K562 (cell line): ENCODE measurements around the gene DDX20. TPM values are rescaled to one million over a fixed set of nuclear protein-coding genes. Genes with fewer than 3 reads are reported as not detected.

ENCODE experiments used
- ATAC-seq: fragments of 200-7000 bp; cut with Tn5 transposase; 3 replicates; pipeline ENCODE4 v1.9.1; 2020; ENCODE audit warnings: moderate library complexity
- BruUV-seq: library from RNA; stranded (reverse); fragments of 400-500 nt; replicated peaks from 2 replicates; lab custom pipeline; 2021; lab: Mats Ljungman, UMichigan
- CTCF ChIA-PET: fragments of 300-600 bp; formaldehyde crosslinking; extraction: SDS; loops from one replicate; lab custom pipeline; 2021; ENCODE audit warnings: low intra/inter-chr PET ratio; lab: Yijun Ruan, JAX
- POLR2A ChIA-PET: fragments of 300-600, 350-650 bp; sonication (Branson Sonifier 250); formaldehyde crosslinking; extraction: SDS; loops from one replicate; lab custom pipeline; 2021; ENCODE audit warnings: antibody characterized with exemption, inconsistent platforms; lab: Yijun Ruan, JAX
- DNase-seq, 4 experiments: peaks; one replicate each; pipeline versions ENCODE4 v3.0.0 to v3.0.0-alpha.2; 2011 to 2018; ENCODE audit warnings: low spot score in 3 of 4, mixed read lengths in 3 of 4; ENCODE audit errors: extremely low read depth in 1 of 4
- FAIRE-seq: peaks from 2 replicates; lab custom pipeline; 2011; peaks lifted over from hg19 to GRCh38; lab: Jason Lieb, UNC
- H2AFZ ChIP-seq: 2 replicates; pipeline ENCODE4 v1.6.0; 2011; ENCODE audit warnings: low read depth, low read length, control low read depth, inconsistent platforms
- H3K27ac ChIP-seq: fragments of 200-600 bp; 3 replicates; pipeline ENCODE4 v1.8.0; 2011; ENCODE audit warnings: low read depth, mild to moderate bottlenecking, control low read depth, inconsistent platforms, low read length, moderate library complexity, mixed read lengths; ENCODE audit errors: extremely low read depth
- H3K27me3 ChIP-seq, 2 experiments: fragments of 300-600 bp in 1 of 2; 2 replicates in 1 of 2; 3 replicates in 1 of 2; pipeline versions ENCODE4 v1.6.0 to v1.8.0; 2011; ENCODE audit warnings: inconsistent platforms in 2 of 2, low read length in 2 of 2, mild to moderate bottlenecking in 1 of 2, mixed read lengths in 1 of 2, moderate library complexity in 1 of 2; ENCODE audit not compliant: control insufficient read depth in 2 of 2, insufficient read depth in 2 of 2
- H3K36me3 ChIP-seq: fragments of 300-600 bp; 3 replicates; pipeline ENCODE4 v1.8.0; 2011; ENCODE audit warnings: mild to moderate bottlenecking, low read length, inconsistent platforms; ENCODE audit not compliant: control insufficient read depth, insufficient read depth
- H3K4me1 ChIP-seq, 2 experiments: fragments of 200-600 bp in 1 of 2; replicated peaks in 1 of 2; 2 replicates in 1 of 2; 3 replicates in 1 of 2; pipeline versions ENCODE4 v1.5.1 to v1.8.0; 2011; ENCODE audit warnings: inconsistent platforms in 2 of 2, low read length in 2 of 2, mild to moderate bottlenecking in 1 of 2, mixed read lengths in 1 of 2, moderate library complexity in 1 of 2; ENCODE audit not compliant: control insufficient read depth in 2 of 2, insufficient read depth in 2 of 2
- H3K4me2 ChIP-seq: 2 replicates; pipeline ENCODE4 v1.6.1; 2011; ENCODE audit warnings: low read length, control low read depth, inconsistent platforms, mixed read lengths; ENCODE audit not compliant: insufficient read depth
- H3K4me3 ChIP-seq: fragments of 200-600 bp; sonication (generic), shearing (Covaris generic); 2 replicates; pipeline ENCODE4 v1.5.1; 2016; ENCODE audit warnings: control low read depth, inconsistent platforms
- H3K79me2 ChIP-seq: fragments of 200-600 bp; 3 replicates; pipeline ENCODE4 v1.8.0; 2011; ENCODE audit warnings: low read length, inconsistent platforms; ENCODE audit not compliant: control insufficient read depth, insufficient read depth
- H3K9ac ChIP-seq, 2 experiments: 2 replicates each; pipeline versions ENCODE4 v1.6.0 to v1.6.1; 2011; ENCODE audit warnings: low read depth in 2 of 2, low read length in 2 of 2, control low read depth in 1 of 2, inconsistent platforms in 1 of 2, mild to moderate bottlenecking in 1 of 2, mixed read lengths in 1 of 2; ENCODE audit not compliant: insufficient read depth in 1 of 2
- H3K9me1 ChIP-seq: one replicate; pipeline ENCODE4 v1.6.0; 2011; ENCODE audit warnings: inconsistent platforms, mild to moderate bottlenecking, low read length, moderate library complexity; ENCODE audit not compliant: control insufficient read depth, insufficient read depth
- H3K9me3 ChIP-seq: replicated peaks from 2 replicates; pipeline ENCODE4 v1.5.1; 2011; ENCODE audit warnings: low read depth, low read length, inconsistent platforms; ENCODE audit not compliant: control insufficient read depth, insufficient read depth
- H4K20me1 ChIP-seq: replicated peaks from 2 replicates; pipeline ENCODE4 v1.6.1; 2011; ENCODE audit warnings: low read length, inconsistent platforms, mixed read lengths; ENCODE audit not compliant: control insufficient read depth, insufficient read depth
- FOSL1 ChIP-seq: fragments of 200-800 bp; sonication (Bioruptor generic); conservative IDR thresholded peaks from 2 replicates; pipeline ENCODE4 v1.6.1; 2016; ENCODE audit warnings: missing genetic modification characterization, missing compliant biosample characterization
- L3MBTL2 ChIP-seq: fragments of 450-650 bp; IDR thresholded peaks from 2 replicates; pipeline ENCODE4 v1.6.1; 2016; ENCODE audit warnings: mild to moderate bottlenecking, moderate library complexity
- PCBP2 ChIP-seq: fragments of 200-400 bp; formaldehyde crosslinking; IDR thresholded peaks from 2 replicates; pipeline ENCODE4 v1.6.1; 2018; ENCODE audit warnings: low read length, low read depth, mild to moderate bottlenecking, moderate library complexity; ENCODE audit not compliant: poor library complexity, severe bottlenecking
- ZNF76 ChIP-seq: fragments of 250-450 bp; sonication (Bioruptor Pico); IDR thresholded peaks from 2 replicates; pipeline ENCODE4 v1.4.0; 2020; ENCODE audit warnings: mild to moderate bottlenecking, moderate library complexity, borderline replicate concordance
- WGBS: fragments of 100-300 bp; shearing (Covaris generic); methylation state at CpG from one replicate; pipeline ENCODE4 v1.1.6; 2016; ENCODE audit warnings: low coverage, mixed read lengths; ENCODE audit not compliant: insufficient coverage; ENCODE audit errors: missing lambda C conversion rate; 5-methylcytosine and 5-hydroxymethylcytosine counted together
- in situ Hi-C: fragments of 300-500 bp; cut with MboI; formaldehyde crosslinking; loops from 4 replicates; pipeline ENCODE4 v1.15.0; 2018; ENCODE audit warnings: inconsistent platforms, mixed read lengths
- intact Hi-C: fragments of 100-400 bp; cut with micrococcal nuclease; formaldehyde crosslinking; loops from 2 replicates; pipeline ENCODE4 v1.14.2; 2022
- polyA plus RNA-seq, 8 experiments: library from polyadenylated mRNA; depleted of rRNA in 4 of 8; stranded (reverse) in 5 of 8; unstranded in 3 of 8; fragments of >200 nt; fragmentation: Nextera tagmentation in 2 of 8; fragmentation: Illumina TruSeq in 1 of 8; extraction: Ambion mirVana in 2 of 8; extraction: Trizol in 1 of 8; gene quantifications; 2 replicates each; pipeline versions ENCODE4 v1.2.1 to v1.2.3, GENCODE V29; 2011 to 2014; ENCODE audit warnings: inconsistent platforms in 1 of 8, missing spikeins in 1 of 8
- total RNA-seq, 7 experiments: library from RNA; depleted of rRNA in 6 of 7; stranded (reverse); fragments of >200 nt in 6 of 7; fragmentation: Illumina TruSeq in 2 of 7; extraction: Trizol in 2 of 7; gene quantifications; 2 replicates each; pipeline versions ENCODE4 v1.2.1 to v1.2.3, GENCODE V29; 2011 to 2021; ENCODE audit warnings: low replicate concordance in 1 of 7

The DDX20 gene
- total and polyA plus RNA-seq, 9 of the 15 experiments (the other 6 are each of a cell fraction or from before 2014, with no cell fraction given), result 8.3 to 33.4 (median 24.5) TPM

DNA sequence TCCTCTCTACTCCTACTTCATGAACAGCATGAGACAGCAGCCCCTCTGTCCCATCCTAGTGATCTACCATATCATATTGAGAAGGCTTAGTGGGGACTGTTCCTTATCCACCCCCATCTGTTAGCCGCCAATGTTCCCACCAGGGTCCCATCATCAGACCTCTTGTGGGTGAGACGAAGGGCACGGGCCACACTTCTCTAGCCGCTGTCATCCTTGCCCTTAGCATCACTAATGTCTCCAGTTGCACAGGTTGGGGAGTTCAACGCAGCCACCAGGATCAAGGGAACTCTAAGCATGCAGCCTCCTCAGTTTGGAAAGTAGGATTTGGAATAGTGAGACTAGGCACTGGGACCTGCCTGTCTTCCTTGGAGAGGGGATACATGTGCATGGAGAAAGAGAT is 36.6 kb upstream of the DDX20 start:
- intact Hi-C loops, result no loop called here

DNA sequence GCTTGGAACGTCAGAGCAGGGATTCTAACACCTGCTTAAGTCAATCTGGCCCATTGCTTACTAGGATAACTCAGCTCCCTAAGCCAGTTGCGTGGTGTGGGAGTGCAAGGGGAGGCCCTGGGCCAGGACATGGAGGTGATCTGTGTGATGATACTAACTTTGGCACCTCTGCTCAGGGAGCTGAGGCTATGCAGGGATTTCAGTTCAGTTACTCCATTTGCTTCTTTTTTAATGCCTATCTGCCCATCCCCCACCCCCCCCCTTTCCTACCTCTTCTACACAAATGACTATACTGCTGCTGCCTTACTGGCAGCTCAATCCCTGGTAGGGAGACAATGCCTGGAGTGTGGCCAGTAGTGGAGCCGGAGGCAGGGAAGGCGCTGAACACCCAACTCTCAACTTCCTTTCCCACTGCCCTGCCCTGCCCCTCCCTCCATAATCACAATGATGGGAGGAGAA is 36.0 kb upstream of the DDX20 start:
- H2AFZ ChIP-seq, result no peak overlapping the region
- 62% methylated on average over 4 of the region's 4 CpGs for WGBS
- H3K9ac ChIP-seq, result no peak overlapping the region
- H3K9me3 ChIP-seq, result no peaks in the 10 kb centered on the region
- in situ Hi-C loops (no loop called here), intact Hi-C loops (no loop called here)
- no peak for TF ChIP-seq ZNF76
- DNase-seq (no peak), FAIRE-seq (no peak), ATAC-seq (no peak)
- H3K4me3 ChIP-seq, result no peak overlapping the region
- peaks cover 3% of the 10 kb centered on the region for H3K9me1 ChIP-seq
- no peaks in the 10 kb centered on the region; the same call in 2 of the 3 replicates for H3K36me3 ChIP-seq
- no peaks in the 10 kb centered on the region; the same call in 1 of the 2 replicates for H4K20me1 ChIP-seq
- peaks cover 0 to 5% of the 10 kb centered on the region in 2 experiments; a peak in 2 of 5 replicates for H3K4me1 ChIP-seq
- no peaks in the 10 kb centered on the region for H3K79me2 ChIP-seq
- H3K27me3 ChIP-seq, result no peaks in the 10 kb centered on the region; a peak in 1 of 5 replicates
- no peak overlapping the region for H3K27ac ChIP-seq
- H3K4me2 ChIP-seq, result no peak overlapping the region
- BruUV-seq, result no TSS peak
- POLR2A ChIA-PET, result no interaction called here
- CTCF ChIA-PET, result no interaction called here

More for the DNA sequence above, 36.6 kb upstream of the DDX20 start:
- ChIA-PET CTCF (no interaction called here), POLR2A (interaction anchor here (0.6 kb wide), 2 partner anchors 266 to 1591 kb away, joined by 3 read pairs; no protein-coding TSS in a partner anchor)
- in situ Hi-C loops, result no loop called here
- no peak overlapping the region for H3K9ac ChIP-seq
- H3K4me1 ChIP-seq, result peaks cover 0 to 5% of the 10 kb centered on the region in 2 experiments; a peak in 2 of 5 replicates
- no peak for FAIRE-seq
- H3K79me2 ChIP-seq, result no peaks in the 10 kb centered on the region
- no peaks in the 10 kb centered on the region; the same call in 2 of the 3 replicates for H3K36me3 ChIP-seq
- H3K4me2 ChIP-seq, result no peak overlapping the region
- DNase-seq, result no peak
- no peaks in the 10 kb centered on the region; the same call in 1 of the 2 replicates for H4K20me1 ChIP-seq
- H3K27me3 ChIP-seq, result no peaks in the 10 kb centered on the region; a peak in 1 of 5 replicates
- no peak for ATAC-seq
- BruUV-seq, result no TSS peak
- H3K27ac ChIP-seq, result no peak overlapping the region
- H3K9me3 ChIP-seq, result no peaks in the 10 kb centered on the region
- peaks cover 3% of the 10 kb centered on the region for H3K9me1 ChIP-seq
- no peak overlapping the region for H2AFZ ChIP-seq
- no peak for TF ChIP-seq L3MBTL2
- TF ChIP-seq PCBP2, result no peak
- no peak for TF ChIP-seq FOSL1 (tag)
- no peak overlapping the region for H3K4me3 ChIP-seq
- 80% methylated on average over 5 of the region's 5 CpGs for WGBS
